NCI-H2171 (cell line): ENCODE results near the gene SMCO4.
"Not testable (repeated sequence)": the region's sequence is repeated elsewhere in the genome, so short reads cannot be mapped to it uniquely, and the experiment has no call there.

Source experiments
- DNase-seq: peaks from one replicate; lab custom pipeline; 2025; lab: John Stamatoyannopoulos, UW

The SMCO4 gene

GRCh38 chr11:93476796-93477195 is 66.4 kb downstream of the SMCO4 start:
- no peak for DNase-seq

- DNase-seq, result no peak
Observed at GRCh38 chr11:93474123-93474522, 69.1 kb downstream of the SMCO4 start.

- no peak for DNase-seq
Observed at GRCh38 chr11:93468290-93468689, 74.9 kb downstream of the SMCO4 start.

GRCh38 chr11:93467054-93467453 is 76.1 kb downstream of the SMCO4 start:
- no peak for DNase-seq

- DNase-seq, result no peak
Observed at GRCh38 chr11:93464927-93465540, 78.2 kb downstream of the SMCO4 start.

GRCh38 chr11:93463666-93464065 is 79.5 kb downstream of the SMCO4 start:
- DNase-seq, result not testable (repeated sequence)

GRCh38 chr11:93458286-93458685 is 84.9 kb downstream of the SMCO4 start:
- DNase-seq, result no peak

GRCh38 chr11:93444617-93445073 is 98.5 kb downstream of the SMCO4 start:
- no peak for DNase-seq

GRCh38 chr11:93443232-93443631 is 100.0 kb downstream of the SMCO4 start:
- not testable (repeated sequence) for DNase-seq

- DNase-seq, result no peak
Observed at GRCh38 chr11:93432247-93432646, 110.9 kb downstream of the SMCO4 start.
